Gastroesophageal sphincter (tissue), 3 donors: Measurements from ENCODE around the gene CCDC28A.

ENCODE experiments used
- POLR2AphosphoS5 ChIP-seq: sonication (generic); formaldehyde crosslinking; IDR thresholded peaks from one replicate; pipeline ENCODE4 v1.6.1; 2017; ENCODE audit warnings: antibody characterized with exemption
- TF ChIP-seq, protein P1 (sequence below), 4 experiments: fragments of 200-600 bp in 2 of 4; fragments of 450-650 bp in 2 of 4; sonication (generic) in 1 of 4; IDR thresholded peaks; one replicate each; pipeline ENCODE4 v1.5.1; 2017 to 2019; ENCODE audit warnings: antibody characterized with exemption in 4 of 4, mild to moderate bottlenecking in 2 of 4, moderate library complexity in 2 of 4

DNA sequence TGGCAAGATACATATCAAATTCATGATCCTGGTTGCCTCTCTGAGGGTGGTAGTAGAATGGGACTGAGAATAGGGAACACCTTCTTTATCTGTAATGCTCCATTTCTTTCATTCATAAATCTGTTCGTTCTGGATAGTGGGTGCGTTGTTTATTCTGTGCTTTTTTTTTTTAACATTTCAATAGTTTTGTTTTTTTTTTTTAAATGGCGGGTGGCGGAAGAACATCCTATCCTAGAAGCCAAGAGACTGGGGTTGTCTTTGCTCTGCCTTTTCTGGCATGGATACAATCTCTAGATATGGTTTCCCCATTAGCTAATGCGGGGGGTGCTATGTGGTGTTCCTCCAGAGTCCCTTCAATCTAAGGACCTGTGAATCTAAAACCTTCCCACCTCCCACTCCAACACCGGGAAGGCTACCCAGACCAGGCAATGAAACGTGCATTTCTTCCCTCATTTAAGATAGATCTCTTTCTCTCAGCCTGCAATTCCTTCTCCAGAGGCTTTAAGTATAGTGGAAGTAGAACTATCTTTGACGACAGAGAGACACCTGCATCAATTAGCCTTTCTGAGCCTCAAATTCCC is 883 bp upstream of the CCDC28A start:
- TF ChIP-seq POLR2AphosphoS5: no peak
- TF ChIP-seq, protein P1, sequence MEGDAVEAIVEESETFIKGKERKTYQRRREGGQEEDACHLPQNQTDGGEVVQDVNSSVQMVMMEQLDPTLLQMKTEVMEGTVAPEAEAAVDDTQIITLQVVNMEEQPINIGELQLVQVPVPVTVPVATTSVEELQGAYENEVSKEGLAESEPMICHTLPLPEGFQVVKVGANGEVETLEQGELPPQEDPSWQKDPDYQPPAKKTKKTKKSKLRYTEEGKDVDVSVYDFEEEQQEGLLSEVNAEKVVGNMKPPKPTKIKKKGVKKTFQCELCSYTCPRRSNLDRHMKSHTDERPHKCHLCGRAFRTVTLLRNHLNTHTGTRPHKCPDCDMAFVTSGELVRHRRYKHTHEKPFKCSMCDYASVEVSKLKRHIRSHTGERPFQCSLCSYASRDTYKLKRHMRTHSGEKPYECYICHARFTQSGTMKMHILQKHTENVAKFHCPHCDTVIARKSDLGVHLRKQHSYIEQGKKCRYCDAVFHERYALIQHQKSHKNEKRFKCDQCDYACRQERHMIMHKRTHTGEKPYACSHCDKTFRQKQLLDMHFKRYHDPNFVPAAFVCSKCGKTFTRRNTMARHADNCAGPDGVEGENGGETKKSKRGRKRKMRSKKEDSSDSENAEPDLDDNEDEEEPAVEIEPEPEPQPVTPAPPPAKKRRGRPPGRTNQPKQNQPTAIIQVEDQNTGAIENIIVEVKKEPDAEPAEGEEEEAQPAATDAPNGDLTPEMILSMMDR (IDR thresholded peaks at IDR 0.05): no peak
